ENCODE data around the gene TPRX2.
"Not testable (repeated sequence)": the region's sequence is repeated elsewhere in the genome, so short reads cannot be mapped to it uniquely, and the experiment has no call there.

Gene TPRX2, protein sequence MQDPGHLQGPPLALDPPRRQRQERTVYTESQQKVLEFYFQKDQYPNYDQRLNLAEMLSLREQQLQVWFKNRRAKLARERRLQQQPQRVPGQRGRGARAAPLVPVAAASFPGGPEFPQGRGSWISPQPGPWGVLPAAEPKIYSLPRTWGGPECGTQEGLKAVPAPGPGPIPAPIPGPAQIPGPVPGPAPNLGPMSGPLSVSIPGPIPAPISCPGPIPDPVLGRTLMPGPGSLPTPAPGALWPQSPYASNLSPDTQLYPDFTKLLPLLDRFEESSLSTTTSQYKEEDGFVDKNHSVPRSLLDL

DNA sequence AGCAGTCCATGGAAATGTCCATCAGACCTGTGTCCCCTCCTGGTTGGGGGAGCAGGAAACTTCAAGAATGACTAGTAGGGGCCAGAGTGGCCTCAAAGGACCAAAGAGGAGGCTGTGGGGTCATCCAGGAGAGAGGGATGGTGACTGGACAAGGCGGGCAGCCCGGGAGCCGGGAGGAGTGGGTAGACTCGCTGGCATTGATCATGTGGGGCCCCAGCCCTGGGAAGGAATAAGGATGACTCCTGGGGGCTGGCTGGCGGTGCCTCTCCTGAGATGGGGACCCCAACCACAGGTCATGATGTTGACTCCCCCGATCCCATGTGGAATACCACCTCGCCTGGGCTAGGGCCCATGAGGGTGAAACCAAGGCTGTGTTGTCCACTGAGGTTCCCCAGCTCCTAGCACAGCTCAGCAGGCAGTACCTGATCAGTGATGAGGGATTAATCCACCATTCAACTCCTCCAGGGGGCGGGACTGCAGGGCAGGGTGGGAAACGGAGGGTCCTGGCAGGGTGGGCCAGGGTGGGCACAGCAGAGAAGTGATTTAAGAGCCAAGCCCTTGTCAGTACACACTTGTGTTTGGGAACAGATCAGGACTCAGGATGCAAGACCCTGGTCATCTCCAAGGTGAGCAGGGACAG, at the start of gene TPRX2:
Gene TPRX2, plus strand, starts transcription at position 590 of the 640 bp plus-strand sequence. Its CDS starts 12 bp downstream, at position 602.
- H3K4me1 ChIP-seq (ENCODE audit: control insufficient read depth in 5 of 5, insufficient read depth in 5 of 5, low read length in 5 of 5); H3K36me3 ChIP-seq (ENCODE audit: control insufficient read depth in 5 of 5, insufficient read depth in 5 of 5, low read length in 5 of 5); H3K9me3 ChIP-seq (ENCODE audit: control insufficient read depth in 5 of 5, low read length in 5 of 5); H3K9ac ChIP-seq (ENCODE audit: low read length in 5 of 5); H3K27me3 ChIP-seq (ENCODE audit: control insufficient read depth in 5 of 5, insufficient read depth in 4 of 5, low read length in 5 of 5); H3K4me3 ChIP-seq (ENCODE audit: low read depth in 1 of 5, low read length in 5 of 5); H3K27ac ChIP-seq (ENCODE audit: low read depth, low read length): not testable (repeated sequence)

DNA sequence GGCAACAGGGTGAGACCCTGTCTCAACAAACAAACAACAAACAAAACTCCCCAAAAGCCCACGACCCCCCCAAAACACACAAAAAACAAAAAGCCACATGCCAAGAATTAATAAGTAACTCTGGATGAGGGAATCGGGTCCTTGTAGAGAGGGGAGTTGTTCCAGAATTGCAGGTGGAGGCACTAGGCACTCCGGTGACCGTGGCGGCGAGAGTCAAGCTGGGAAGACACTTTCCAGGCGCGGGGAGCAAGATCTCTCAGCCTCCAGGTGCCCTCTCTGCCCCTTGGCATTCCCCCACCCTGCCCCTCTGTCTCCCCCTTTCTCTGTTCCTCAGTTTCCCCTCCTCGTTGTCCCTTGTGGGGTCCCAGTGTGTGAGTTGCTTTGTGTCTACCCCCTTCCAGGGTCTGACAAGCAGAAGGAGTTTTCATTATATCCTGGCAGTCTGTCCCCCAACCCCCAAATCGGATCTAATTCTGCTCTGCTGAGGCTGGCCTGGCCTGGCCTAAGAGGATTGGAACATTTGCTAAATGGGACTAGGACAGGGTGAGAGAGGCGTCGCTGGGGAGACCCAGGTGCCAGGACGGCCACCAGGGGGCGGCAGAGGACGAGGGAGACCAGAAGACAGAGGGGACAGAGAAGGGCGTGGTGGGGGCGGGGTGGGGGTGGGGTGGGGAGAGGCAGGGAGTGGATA, 45.6 kb upstream of the TPRX2 start:
- H3K4me3 ChIP-seq (ENCODE audit: low read depth in 1 of 5, low read length in 5 of 5): no peak overlapping the region
- H3K9ac ChIP-seq (ENCODE audit: low read length in 5 of 5): no peak overlapping the region
- no peak overlapping the region for H3K27ac ChIP-seq (ENCODE audit: low read depth, low read length)
- no peaks in the 10 kb centered on the region for H3K9me3 ChIP-seq (ENCODE audit: control insufficient read depth in 5 of 5, low read length in 5 of 5)
- peaks cover 3 to 15% (median 7%) of the 10 kb centered on the region in 5 donors for H3K27me3 ChIP-seq (ENCODE audit: control insufficient read depth in 5 of 5, insufficient read depth in 4 of 5, low read length in 5 of 5)
- peaks cover 0 to 4% (median 0%) of the 10 kb centered on the region in 5 donors for H3K4me1 ChIP-seq (ENCODE audit: control insufficient read depth in 5 of 5, insufficient read depth in 5 of 5, low read length in 5 of 5)
- H3K36me3 ChIP-seq (ENCODE audit: control insufficient read depth in 5 of 5, insufficient read depth in 5 of 5, low read length in 5 of 5): no peaks in the 10 kb centered on the region

DNA sequence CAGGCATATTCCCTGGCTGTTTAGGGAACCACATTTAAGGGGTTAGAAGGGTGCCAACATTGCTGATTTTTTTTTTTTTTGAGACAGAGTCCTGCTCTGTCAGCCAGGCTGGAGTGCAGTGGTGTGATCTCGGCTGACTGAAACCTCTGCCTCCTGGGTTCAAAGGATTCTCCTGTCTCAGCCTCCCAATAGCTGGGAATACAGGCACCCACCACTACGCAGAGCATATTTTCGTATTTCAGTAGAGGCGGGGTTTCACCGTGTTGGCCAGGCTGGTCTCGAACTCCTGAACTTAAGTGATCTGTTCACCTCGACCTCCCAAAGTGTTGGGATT, 45.1 kb upstream of the TPRX2 start:
- Histone ChIP-seq H3K36me3 (ENCODE audit: control insufficient read depth in 5 of 5, insufficient read depth in 5 of 5, low read length in 5 of 5) (no peaks in the 10 kb centered on the region), H3K4me3 (ENCODE audit: low read depth in 1 of 5, low read length in 5 of 5) (no peak overlapping the region), H3K9me3 (ENCODE audit: control insufficient read depth in 5 of 5, low read length in 5 of 5) (peaks cover 0 to 2% (median 0%) of the 10 kb centered on the region in 5 donors), H3K4me1 (ENCODE audit: control insufficient read depth in 5 of 5, insufficient read depth in 5 of 5, low read length in 5 of 5) (peaks cover 0 to 4% (median 0%) of the 10 kb centered on the region in 5 donors), H3K9ac (ENCODE audit: low read length in 5 of 5) (no peak overlapping the region), H3K27ac (ENCODE audit: low read depth, low read length) (no peak overlapping the region), H3K27me3 (ENCODE audit: control insufficient read depth in 5 of 5, insufficient read depth in 4 of 5, low read length in 5 of 5) (peaks cover 3 to 15% (median 8%) of the 10 kb centered on the region in 5 donors)

DNA sequence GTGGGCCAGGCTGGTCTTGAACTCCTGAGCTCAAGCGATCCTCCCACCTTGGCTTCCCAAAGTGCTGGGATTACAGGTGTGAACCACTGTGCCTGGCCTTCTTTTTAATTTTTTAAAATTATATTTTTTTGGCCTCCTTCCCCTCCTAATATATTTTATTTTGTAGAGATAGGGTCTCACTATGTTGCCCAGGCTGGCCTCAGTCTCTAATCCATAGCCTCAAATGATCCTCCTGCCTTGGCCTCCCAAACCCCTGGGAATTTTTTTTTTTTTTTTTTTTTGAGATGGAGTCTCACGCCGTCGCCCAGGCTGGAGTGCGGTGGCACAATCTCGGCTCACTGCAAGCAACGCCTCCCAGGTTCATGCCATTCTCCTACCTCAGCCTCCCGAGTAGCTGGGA, 42.8 kb upstream of the TPRX2 start:
- H3K9me3 ChIP-seq (ENCODE audit: control insufficient read depth in 5 of 5, low read length in 5 of 5); H3K4me1 ChIP-seq (ENCODE audit: control insufficient read depth in 5 of 5, insufficient read depth in 5 of 5, low read length in 5 of 5); H3K9ac ChIP-seq (ENCODE audit: low read length in 5 of 5); H3K4me3 ChIP-seq (ENCODE audit: low read depth in 1 of 5, low read length in 5 of 5); H3K36me3 ChIP-seq (ENCODE audit: control insufficient read depth in 5 of 5, insufficient read depth in 5 of 5, low read length in 5 of 5); H3K27ac ChIP-seq (ENCODE audit: low read depth, low read length): not testable (repeated sequence)
- peaks cover 7 to 25% (median 18%) of the 10 kb centered on the region in 5 donors for H3K27me3 ChIP-seq (ENCODE audit: control insufficient read depth in 5 of 5, insufficient read depth in 4 of 5, low read length in 5 of 5)

DNA sequence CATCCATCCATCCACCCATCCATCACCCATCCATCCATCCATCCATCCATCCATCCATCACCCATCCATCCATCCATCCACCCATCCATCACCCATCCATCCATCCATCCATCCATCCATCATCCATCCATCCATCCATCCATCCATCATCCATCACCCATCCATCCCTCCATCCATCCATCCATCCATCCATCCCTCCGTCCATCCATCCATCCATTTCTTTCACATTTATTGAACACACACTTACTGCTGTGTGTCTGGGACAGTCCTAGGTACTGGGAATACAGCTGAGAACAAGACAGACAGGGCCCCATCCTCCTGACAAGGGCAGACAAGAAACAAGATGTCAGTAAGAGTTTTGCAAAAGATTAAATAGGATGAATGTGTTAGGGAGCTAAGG, 40.8 kb upstream of the TPRX2 start:
- H3K27me3 ChIP-seq (ENCODE audit: control insufficient read depth in 5 of 5, insufficient read depth in 4 of 5, low read length in 5 of 5): peaks cover 7 to 30% (median 29%) of the 10 kb centered on the region in 5 donors
- H3K27ac ChIP-seq (ENCODE audit: low read depth, low read length); H3K36me3 ChIP-seq (ENCODE audit: control insufficient read depth in 5 of 5, insufficient read depth in 5 of 5, low read length in 5 of 5); H3K4me3 ChIP-seq (ENCODE audit: low read depth in 1 of 5, low read length in 5 of 5); H3K9ac ChIP-seq (ENCODE audit: low read length in 5 of 5); H3K9me3 ChIP-seq (ENCODE audit: control insufficient read depth in 5 of 5, low read length in 5 of 5); H3K4me1 ChIP-seq (ENCODE audit: control insufficient read depth in 5 of 5, insufficient read depth in 5 of 5, low read length in 5 of 5): not testable (repeated sequence)

DNA sequence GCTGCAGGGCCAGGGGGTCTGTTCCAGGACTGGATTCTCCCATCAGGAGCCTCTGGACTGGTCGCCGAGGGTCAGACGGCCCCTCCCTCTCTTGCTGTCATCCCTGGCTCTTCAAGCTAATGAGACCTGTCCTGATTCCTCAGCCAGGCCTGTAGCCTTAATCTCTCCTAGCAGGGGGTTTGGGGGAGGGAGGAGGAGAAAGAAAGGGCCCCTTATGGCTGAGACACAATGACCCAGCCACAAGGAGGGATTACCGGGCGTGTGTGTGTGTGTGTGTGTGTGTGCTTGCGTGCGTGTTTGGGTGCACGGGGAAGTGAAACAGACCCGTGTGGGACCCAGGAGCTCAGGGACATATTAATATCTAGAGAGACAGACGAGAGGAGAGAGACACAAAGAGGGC, 39.2 kb upstream of the TPRX2 start:
- H3K27ac ChIP-seq (ENCODE audit: low read depth, low read length): no peak overlapping the region
- peaks cover 7 to 33% (median 29%) of the 10 kb centered on the region in 5 donors for H3K27me3 ChIP-seq (ENCODE audit: control insufficient read depth in 5 of 5, insufficient read depth in 4 of 5, low read length in 5 of 5)
- H3K9ac ChIP-seq (ENCODE audit: low read length in 5 of 5): no peak overlapping the region
- H3K9me3 ChIP-seq (ENCODE audit: control insufficient read depth in 5 of 5, low read length in 5 of 5): peaks cover 0 to 2% (median 0%) of the 10 kb centered on the region in 5 donors
- H3K36me3 ChIP-seq (ENCODE audit: control insufficient read depth in 5 of 5, insufficient read depth in 5 of 5, low read length in 5 of 5): no peaks in the 10 kb centered on the region
- peaks cover 0 to 4% (median 0%) of the 10 kb centered on the region in 5 donors for H3K4me1 ChIP-seq (ENCODE audit: control insufficient read depth in 5 of 5, insufficient read depth in 5 of 5, low read length in 5 of 5)
- no peak overlapping the region for H3K4me3 ChIP-seq (ENCODE audit: low read depth in 1 of 5, low read length in 5 of 5)

DNA sequence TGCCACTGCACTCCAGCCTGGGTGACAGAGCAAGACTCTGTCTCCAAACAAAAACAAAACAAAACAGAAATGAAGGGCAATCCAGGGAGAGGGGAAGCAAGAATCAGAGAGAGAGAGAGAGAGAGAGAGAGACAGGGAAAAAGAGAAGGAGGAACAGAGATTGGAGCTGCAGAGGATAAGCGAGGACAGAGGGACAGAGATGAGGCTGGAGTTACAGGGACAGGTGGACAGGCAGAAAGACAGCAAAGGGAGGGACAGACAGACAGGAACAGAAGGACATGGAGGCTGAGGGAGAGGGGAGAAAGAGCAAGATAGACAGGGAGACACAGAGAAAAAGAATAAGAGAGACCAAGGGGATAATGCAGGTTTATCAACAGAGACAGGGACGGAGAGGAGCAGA, 38.6 kb upstream of the TPRX2 start:
- peaks cover 7 to 33% (median 29%) of the 10 kb centered on the region in 5 donors for H3K27me3 ChIP-seq (ENCODE audit: control insufficient read depth in 5 of 5, insufficient read depth in 4 of 5, low read length in 5 of 5)
- no peak overlapping the region for H3K9ac ChIP-seq (ENCODE audit: low read length in 5 of 5)
- H3K4me3 ChIP-seq (ENCODE audit: low read depth in 1 of 5, low read length in 5 of 5): no peak overlapping the region
- peaks cover 0 to 4% (median 0%) of the 10 kb centered on the region in 5 donors for H3K4me1 ChIP-seq (ENCODE audit: control insufficient read depth in 5 of 5, insufficient read depth in 5 of 5, low read length in 5 of 5)
- no peak overlapping the region for H3K27ac ChIP-seq (ENCODE audit: low read depth, low read length)
- peaks cover 0 to 2% (median 0%) of the 10 kb centered on the region in 5 donors for H3K9me3 ChIP-seq (ENCODE audit: control insufficient read depth in 5 of 5, low read length in 5 of 5)
- H3K36me3 ChIP-seq (ENCODE audit: control insufficient read depth in 5 of 5, insufficient read depth in 5 of 5, low read length in 5 of 5): no peaks in the 10 kb centered on the region

DNA sequence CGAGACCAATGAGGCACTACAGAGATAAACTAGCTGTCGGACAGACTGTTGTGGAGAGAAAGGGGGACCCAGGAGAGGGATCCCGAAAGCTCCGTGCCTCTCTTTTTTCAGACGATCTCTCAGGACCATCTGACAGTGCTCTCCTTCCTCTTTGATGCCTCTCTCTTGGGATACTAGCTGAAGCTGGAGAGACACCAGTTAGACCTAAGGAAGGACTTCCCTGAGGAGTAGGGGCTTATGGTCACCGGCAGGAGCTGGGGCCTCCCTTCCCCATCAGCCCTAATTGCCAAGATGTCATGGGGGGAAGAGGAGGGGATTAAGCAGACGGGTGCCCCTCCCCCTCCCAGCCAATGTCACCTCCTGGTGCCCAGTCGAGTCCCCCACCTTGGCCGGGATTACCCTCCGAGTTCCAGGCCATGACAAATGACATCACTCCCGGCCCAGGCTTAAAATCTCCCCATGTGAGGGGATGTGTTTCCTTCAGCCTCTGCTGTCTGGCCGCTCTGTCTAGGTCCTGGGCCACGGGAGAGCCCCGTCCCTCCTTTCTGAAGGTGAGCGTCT, 37.5 kb upstream of the TPRX2 start, which contains the start of gene CRX:
Gene CRX, plus strand, starts transcription at position 478 of the 561 bp plus-strand sequence. CDS start 12,507 bp downstream, outside the sequence.
- Histone ChIP-seq H3K27me3 (ENCODE audit: control insufficient read depth in 5 of 5, insufficient read depth in 4 of 5, low read length in 5 of 5) (peaks cover 7 to 33% (median 29%) of the 10 kb centered on the region in 5 donors), H3K4me3 (ENCODE audit: low read depth in 1 of 5, low read length in 5 of 5) (no peak within 1 kb of the TSS), H3K9ac (ENCODE audit: low read length in 5 of 5) (no peak within 1 kb of the TSS), H3K36me3 (ENCODE audit: control insufficient read depth in 5 of 5, insufficient read depth in 5 of 5, low read length in 5 of 5) (no peaks in the 10 kb centered on the region), H3K9me3 (ENCODE audit: control insufficient read depth in 5 of 5, low read length in 5 of 5) (peaks cover 0 to 4% (median under 1%) of the 10 kb centered on the region in 5 donors), H3K4me1 (ENCODE audit: control insufficient read depth in 5 of 5, insufficient read depth in 5 of 5, low read length in 5 of 5) (peaks cover 0 to 4% (median 0%) of the 10 kb centered on the region in 5 donors), H3K27ac (ENCODE audit: low read depth, low read length) (no peak within 1 kb of the TSS)

DNA sequence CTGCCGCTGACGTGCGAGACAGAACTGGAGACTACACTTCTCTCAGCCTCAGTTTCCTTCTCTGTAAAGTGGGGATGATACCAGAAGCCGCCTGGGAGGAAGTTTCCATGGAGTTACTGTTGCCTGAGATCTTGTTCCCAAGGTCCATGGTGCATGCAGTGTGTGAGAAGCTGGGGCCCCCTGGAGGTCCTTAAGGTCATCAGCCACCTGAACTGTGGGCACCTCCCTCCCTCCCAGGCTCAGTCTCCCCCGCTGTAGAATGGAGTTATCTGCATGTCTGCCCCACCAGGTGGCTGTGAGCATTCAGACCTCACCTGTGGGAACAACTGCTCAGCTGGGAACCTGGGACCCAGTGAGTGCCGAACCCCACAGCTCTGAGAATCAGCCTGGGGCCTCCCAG, 34.6 kb upstream of the TPRX2 start:
- no peak overlapping the region for H3K9ac ChIP-seq (ENCODE audit: low read length in 5 of 5)
- no peaks in the 10 kb centered on the region for H3K36me3 ChIP-seq (ENCODE audit: control insufficient read depth in 5 of 5, insufficient read depth in 5 of 5, low read length in 5 of 5)
- H3K9me3 ChIP-seq (ENCODE audit: control insufficient read depth in 5 of 5, low read length in 5 of 5): peaks cover 3 to 8% (median 6%) of the 10 kb centered on the region in 5 donors
- H3K27me3 ChIP-seq (ENCODE audit: control insufficient read depth in 5 of 5, insufficient read depth in 4 of 5, low read length in 5 of 5): peaks cover 2 to 21% (median 19%) of the 10 kb centered on the region in 5 donors
- H3K4me1 ChIP-seq (ENCODE audit: control insufficient read depth in 5 of 5, insufficient read depth in 5 of 5, low read length in 5 of 5): no peaks in the 10 kb centered on the region
- no peak overlapping the region for H3K27ac ChIP-seq (ENCODE audit: low read depth, low read length)
- no peak overlapping the region for H3K4me3 ChIP-seq (ENCODE audit: low read depth in 1 of 5, low read length in 5 of 5)

All from subcutaneous abdominal adipose tissue (tissue), 5 donors.